Measurements from ENCODE around the gene NMT1.

NMT1 gene

DNA sequence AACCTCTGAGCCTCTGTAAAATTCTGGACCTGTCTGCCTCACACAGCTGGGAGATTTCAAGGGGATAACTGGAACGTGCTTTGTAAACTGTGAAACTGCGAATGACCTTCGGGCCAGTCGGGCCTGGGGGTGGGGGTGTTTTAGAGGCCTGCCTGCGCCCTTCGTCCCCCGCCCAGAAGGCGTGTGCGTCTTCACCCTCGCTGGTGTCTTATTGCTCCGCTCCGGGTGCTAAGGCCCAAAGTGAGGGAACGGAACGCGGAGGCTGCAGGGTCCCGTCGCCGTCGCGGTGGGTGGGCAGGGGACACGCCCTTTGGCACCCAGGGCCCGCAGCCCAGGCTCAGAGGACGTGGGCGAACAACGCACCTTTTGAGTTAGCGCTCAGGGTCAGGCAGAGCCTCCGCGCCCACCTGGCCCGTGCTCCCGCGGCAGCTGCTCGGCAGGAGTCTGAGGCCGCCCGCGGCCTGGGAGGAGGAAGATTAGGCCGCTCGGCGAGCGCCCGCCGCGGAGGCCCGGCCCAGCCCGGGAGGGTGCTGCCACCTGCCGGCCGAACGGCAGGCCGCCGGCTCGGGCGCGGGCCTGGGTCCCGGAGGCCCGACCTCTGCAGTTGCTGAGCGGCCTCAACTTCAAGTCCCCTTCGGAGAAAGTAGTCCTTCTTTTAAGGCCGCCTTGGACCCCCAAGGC is 39.4 kb upstream of the NMT1 start:
- peak overlapping the region; percentile 14 for H3K4me3 ChIP-seq (ENCODE audit: insufficient read depth, low read depth, low read length, poor library complexity, severe bottlenecking)

DNA sequence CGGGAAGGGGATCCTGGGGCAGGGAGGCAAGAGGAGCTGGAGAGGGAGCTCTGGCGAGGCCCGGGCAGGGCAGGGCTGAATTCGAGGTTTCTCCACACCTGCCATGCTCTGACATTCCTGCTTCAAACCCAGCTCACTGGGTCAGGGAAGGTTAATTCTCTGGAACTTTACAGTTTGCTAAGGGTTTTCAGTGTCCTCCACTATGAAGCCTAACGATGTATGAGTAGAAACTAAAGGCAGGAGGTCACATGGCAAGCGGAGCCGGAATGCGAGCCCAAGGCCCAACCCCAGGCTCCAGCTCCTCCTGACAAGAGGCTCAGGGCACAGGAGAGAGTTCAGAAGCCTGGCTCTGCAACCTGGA is 38.8 kb upstream of the NMT1 start:
- H3K4me3 ChIP-seq (ENCODE audit: insufficient read depth, low read depth, low read length, poor library complexity, severe bottlenecking): no peak overlapping the region
- peaks cover 38% of the 10 kb centered on the region for H3K27me3 ChIP-seq (replicated peaks; ENCODE audit: control insufficient read depth, insufficient read depth, low read length, poor library complexity, severe bottlenecking)
- DNase-seq: no peak
- H3K36me3 ChIP-seq (ENCODE audit: control insufficient read depth, insufficient read depth, low read length): no peaks in the 10 kb centered on the region
- no peak overlapping the region for H3K27ac ChIP-seq (ENCODE audit: insufficient read depth, low read length, poor library complexity, severe bottlenecking)
- H3K4me1 ChIP-seq (ENCODE audit: control insufficient read depth, insufficient read depth, low read length, poor library complexity, severe bottlenecking): peaks cover 13% of the 10 kb centered on the region
- no peaks in the 10 kb centered on the region for H3K9me3 ChIP-seq (ENCODE audit: control insufficient read depth, low read length)

More for the DNA sequence above, 39.4 kb upstream of the NMT1 start:
- no peaks in the 10 kb centered on the region for H3K9me3 ChIP-seq (ENCODE audit: control insufficient read depth, low read length)
- DNase-seq: peak; percentile 25 to 41 (median 37)
- H3K27me3 ChIP-seq (replicated peaks; ENCODE audit: control insufficient read depth, insufficient read depth, low read length, poor library complexity, severe bottlenecking): peaks cover 38% of the 10 kb centered on the region
- H3K4me1 ChIP-seq (ENCODE audit: control insufficient read depth, insufficient read depth, low read length, poor library complexity, severe bottlenecking): peaks cover 13% of the 10 kb centered on the region
- H3K36me3 ChIP-seq (ENCODE audit: control insufficient read depth, insufficient read depth, low read length): no peaks in the 10 kb centered on the region
- no peak overlapping the region for H3K27ac ChIP-seq (ENCODE audit: insufficient read depth, low read length, poor library complexity, severe bottlenecking)

DNA sequence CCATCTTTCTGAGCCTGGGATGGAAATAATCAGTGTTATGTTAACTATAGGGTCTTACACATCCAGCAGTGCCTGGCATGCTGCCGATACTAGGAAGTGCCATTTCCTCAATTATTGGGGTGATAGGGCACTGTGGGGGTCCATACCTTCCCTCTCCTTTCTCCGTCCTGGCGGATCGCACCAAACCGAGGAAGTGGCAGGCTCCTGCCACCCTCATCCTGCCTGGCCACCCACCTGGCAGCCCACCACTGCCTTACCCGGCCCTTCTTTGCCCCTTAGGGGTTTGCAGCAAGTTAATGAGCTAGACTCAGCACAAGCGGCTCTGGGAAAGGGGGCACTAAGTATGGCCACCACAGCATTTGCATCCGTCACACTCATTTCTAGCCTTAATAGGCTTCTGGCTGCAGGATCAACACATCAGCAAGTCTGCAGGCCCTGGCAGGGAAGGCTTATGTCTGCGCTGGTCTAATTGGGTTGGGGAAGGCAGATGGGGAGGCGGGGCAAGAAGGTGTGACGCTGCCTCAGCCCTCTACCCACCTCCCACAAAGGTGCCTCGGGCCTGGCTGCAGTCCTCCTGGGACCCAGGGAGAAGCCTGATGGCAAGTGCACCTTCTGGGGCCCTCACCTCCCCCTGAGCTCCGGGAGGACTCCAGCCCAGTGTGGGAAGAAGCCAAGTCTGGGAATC is 38.3 kb upstream of the NMT1 start:
- H3K4me3 ChIP-seq (ENCODE audit: insufficient read depth, low read depth, low read length, poor library complexity, severe bottlenecking): no peak overlapping the region
- H3K9me3 ChIP-seq (ENCODE audit: control insufficient read depth, low read length): no peaks in the 10 kb centered on the region
- DNase-seq: no peak
- peaks cover 13% of the 10 kb centered on the region for H3K4me1 ChIP-seq (ENCODE audit: control insufficient read depth, insufficient read depth, low read length, poor library complexity, severe bottlenecking)
- no peak overlapping the region for H3K27ac ChIP-seq (ENCODE audit: insufficient read depth, low read length, poor library complexity, severe bottlenecking)
- H3K36me3 ChIP-seq (ENCODE audit: control insufficient read depth, insufficient read depth, low read length): no peaks in the 10 kb centered on the region
- H3K27me3 ChIP-seq (replicated peaks; ENCODE audit: control insufficient read depth, insufficient read depth, low read length, poor library complexity, severe bottlenecking): peaks cover 38% of the 10 kb centered on the region

DNA sequence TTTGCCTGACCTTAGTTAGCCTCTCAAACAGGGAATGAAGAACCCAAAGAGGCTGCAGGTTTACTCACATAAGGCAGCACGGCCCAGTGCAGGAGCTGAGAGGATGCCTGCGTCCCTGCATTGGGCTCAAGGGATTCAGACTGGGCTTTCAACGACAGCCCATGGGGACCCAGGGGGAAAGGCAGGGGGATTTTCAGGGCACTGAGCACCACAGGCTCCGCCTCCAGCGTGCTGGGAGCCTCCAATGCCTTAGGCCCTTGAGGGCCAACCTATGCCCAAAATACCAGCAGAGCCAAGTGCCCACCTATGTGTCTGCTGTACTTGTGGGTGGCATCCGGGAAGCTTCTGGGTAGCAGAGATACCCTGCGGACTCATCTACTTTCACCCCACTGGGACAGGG is 32.0 kb upstream of the NMT1 start:
- no peaks in the 10 kb centered on the region for H3K27me3 ChIP-seq (replicated peaks; ENCODE audit: control insufficient read depth, insufficient read depth, low read length, poor library complexity, severe bottlenecking)
- H3K36me3 ChIP-seq (ENCODE audit: control insufficient read depth, insufficient read depth, low read length): peaks cover 41% of the 10 kb centered on the region
- no peak overlapping the region for H3K27ac ChIP-seq (ENCODE audit: insufficient read depth, low read length, poor library complexity, severe bottlenecking)
- no peaks in the 10 kb centered on the region for H3K4me1 ChIP-seq (ENCODE audit: control insufficient read depth, insufficient read depth, low read length, poor library complexity, severe bottlenecking)
- no peak for DNase-seq
- no peak overlapping the region for H3K4me3 ChIP-seq (ENCODE audit: insufficient read depth, low read depth, low read length, poor library complexity, severe bottlenecking)
- no peaks in the 10 kb centered on the region for H3K9me3 ChIP-seq (ENCODE audit: control insufficient read depth, low read length)

- no peak for DNase-seq
- Histone ChIP-seq H3K4me1 (ENCODE audit: control insufficient read depth, insufficient read depth, low read length, poor library complexity, severe bottlenecking) (no peaks in the 10 kb centered on the region), H3K4me3 (ENCODE audit: insufficient read depth, low read depth, low read length, poor library complexity, severe bottlenecking) (no peak overlapping the region), H3K9me3 (ENCODE audit: control insufficient read depth, low read length) (no peaks in the 10 kb centered on the region), H3K36me3 (ENCODE audit: control insufficient read depth, insufficient read depth, low read length) (peaks cover 49% of the 10 kb centered on the region), H3K27ac (ENCODE audit: insufficient read depth, low read length, poor library complexity, severe bottlenecking) (no peak overlapping the region), H3K27me3 (replicated peaks; ENCODE audit: control insufficient read depth, insufficient read depth, low read length, poor library complexity, severe bottlenecking) (no peaks in the 10 kb centered on the region)
Measured at GRCh38 chr17:45029758-45030423, 31.2 kb upstream of the NMT1 start.

DNA sequence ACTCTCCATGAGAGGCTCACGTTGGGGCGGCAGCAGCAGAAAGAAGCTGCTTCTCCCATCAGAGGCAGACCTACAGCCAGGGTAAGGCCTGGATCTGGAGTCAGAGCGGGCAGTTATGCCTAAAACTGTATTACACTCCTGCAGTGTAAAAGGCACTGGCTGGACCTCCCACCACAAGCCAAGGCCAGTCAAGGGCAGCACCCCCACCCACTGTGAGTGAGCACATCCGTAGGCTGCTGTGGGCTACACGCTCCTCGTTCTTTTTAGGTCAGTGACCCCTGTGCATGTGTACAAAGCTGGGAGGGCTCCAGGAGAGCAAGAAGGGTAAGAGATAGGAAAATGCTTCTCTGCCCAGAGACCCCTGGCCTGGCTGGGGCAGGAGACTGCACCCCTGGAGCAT is 30.4 kb upstream of the NMT1 start:
- no peak for DNase-seq
- no peaks in the 10 kb centered on the region for H3K9me3 ChIP-seq (ENCODE audit: control insufficient read depth, low read length)
- H3K27me3 ChIP-seq (replicated peaks; ENCODE audit: control insufficient read depth, insufficient read depth, low read length, poor library complexity, severe bottlenecking): no peaks in the 10 kb centered on the region
- no peak overlapping the region for H3K4me3 ChIP-seq (ENCODE audit: insufficient read depth, low read depth, low read length, poor library complexity, severe bottlenecking)
- H3K27ac ChIP-seq (ENCODE audit: insufficient read depth, low read length, poor library complexity, severe bottlenecking): no peak overlapping the region
- H3K36me3 ChIP-seq (ENCODE audit: control insufficient read depth, insufficient read depth, low read length): peaks cover 49% of the 10 kb centered on the region
- H3K4me1 ChIP-seq (ENCODE audit: control insufficient read depth, insufficient read depth, low read length, poor library complexity, severe bottlenecking): no peaks in the 10 kb centered on the region

DNA sequence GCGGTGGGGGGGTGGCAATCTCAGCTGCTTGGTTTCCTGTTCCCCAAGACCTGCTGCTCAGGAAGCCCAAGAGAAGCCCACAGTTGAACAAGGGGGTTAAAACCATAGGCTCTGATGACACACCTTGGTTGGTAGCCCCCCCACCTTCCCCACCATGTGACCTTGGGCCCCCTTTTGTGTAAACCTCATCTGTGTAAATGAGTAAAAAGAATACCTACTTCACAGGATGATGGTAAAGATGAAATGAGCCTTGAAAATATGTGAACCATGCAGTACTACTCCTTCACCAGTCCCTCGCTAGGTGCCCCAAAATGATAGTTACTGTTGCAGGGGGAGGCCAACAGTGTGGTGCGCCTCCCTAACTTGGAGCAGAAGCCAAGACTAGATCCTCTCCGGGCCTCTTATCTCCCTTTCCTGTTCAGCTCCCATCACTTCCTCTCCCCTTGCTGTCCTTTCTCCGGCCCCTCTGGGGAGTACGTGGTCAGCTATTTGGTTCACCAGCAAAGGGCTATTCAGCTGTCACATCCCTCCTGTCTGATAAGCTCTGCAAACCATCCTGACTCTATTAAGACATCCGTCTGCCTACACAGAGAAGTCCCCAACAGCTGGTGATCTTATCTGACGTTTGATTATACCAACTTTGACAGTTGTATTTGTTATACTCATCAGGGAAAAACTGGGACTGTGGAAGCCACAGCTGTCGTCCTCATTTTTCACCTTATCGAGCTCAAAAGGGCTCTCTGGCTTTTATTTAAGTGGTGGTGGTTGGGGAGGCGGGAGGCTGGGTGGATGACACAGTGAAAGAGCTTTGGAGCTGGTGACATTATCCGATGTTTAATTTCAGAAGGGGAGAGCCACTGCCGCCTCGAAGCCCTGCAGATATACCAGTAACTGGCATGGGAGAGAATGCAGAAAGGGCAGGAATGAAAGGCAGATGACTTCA is 29.6 kb upstream of the NMT1 start:
- no peak overlapping the region for H3K27ac ChIP-seq (ENCODE audit: insufficient read depth, low read length, poor library complexity, severe bottlenecking)
- H3K4me3 ChIP-seq (ENCODE audit: insufficient read depth, low read depth, low read length, poor library complexity, severe bottlenecking): no peak overlapping the region
- H3K36me3 ChIP-seq (ENCODE audit: control insufficient read depth, insufficient read depth, low read length): peaks cover 49% of the 10 kb centered on the region

DNA sequence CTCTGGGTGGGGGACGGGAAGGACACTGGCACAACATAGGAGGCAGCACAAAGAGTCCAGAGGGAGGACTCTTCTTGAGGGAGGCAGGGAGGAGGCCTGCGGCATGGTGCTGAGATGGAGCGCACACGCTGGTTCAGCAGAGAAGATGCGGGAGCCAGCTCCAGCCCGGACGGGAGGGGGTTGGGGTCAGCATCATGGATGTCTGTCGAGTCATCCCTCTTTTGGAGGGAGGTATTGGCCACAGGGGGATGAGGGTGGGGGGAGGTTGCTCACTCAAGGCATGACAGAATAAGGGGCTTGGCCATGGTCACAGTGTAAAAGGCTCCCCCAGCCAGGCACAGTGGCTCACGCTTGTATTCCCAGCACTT is 29.0 kb upstream of the NMT1 start:
- Histone ChIP-seq H3K36me3 (ENCODE audit: control insufficient read depth, insufficient read depth, low read length) (peaks cover 49% of the 10 kb centered on the region), H3K27me3 (replicated peaks; ENCODE audit: control insufficient read depth, insufficient read depth, low read length, poor library complexity, severe bottlenecking) (no peaks in the 10 kb centered on the region), H3K27ac (ENCODE audit: insufficient read depth, low read length, poor library complexity, severe bottlenecking) (no peak overlapping the region), H3K4me3 (ENCODE audit: insufficient read depth, low read depth, low read length, poor library complexity, severe bottlenecking) (no peak overlapping the region), H3K4me1 (ENCODE audit: control insufficient read depth, insufficient read depth, low read length, poor library complexity, severe bottlenecking) (no peaks in the 10 kb centered on the region), H3K9me3 (ENCODE audit: control insufficient read depth, low read length) (no peaks in the 10 kb centered on the region)
- DNase-seq: no peak

More for the DNA sequence above, 29.6 kb upstream of the NMT1 start:
- no peaks in the 10 kb centered on the region for H3K4me1 ChIP-seq (ENCODE audit: control insufficient read depth, insufficient read depth, low read length, poor library complexity, severe bottlenecking)
- H3K9me3 ChIP-seq (ENCODE audit: control insufficient read depth, low read length): no peaks in the 10 kb centered on the region
- H3K27me3 ChIP-seq (replicated peaks; ENCODE audit: control insufficient read depth, insufficient read depth, low read length, poor library complexity, severe bottlenecking): no peaks in the 10 kb centered on the region
- no peak for DNase-seq

DNA sequence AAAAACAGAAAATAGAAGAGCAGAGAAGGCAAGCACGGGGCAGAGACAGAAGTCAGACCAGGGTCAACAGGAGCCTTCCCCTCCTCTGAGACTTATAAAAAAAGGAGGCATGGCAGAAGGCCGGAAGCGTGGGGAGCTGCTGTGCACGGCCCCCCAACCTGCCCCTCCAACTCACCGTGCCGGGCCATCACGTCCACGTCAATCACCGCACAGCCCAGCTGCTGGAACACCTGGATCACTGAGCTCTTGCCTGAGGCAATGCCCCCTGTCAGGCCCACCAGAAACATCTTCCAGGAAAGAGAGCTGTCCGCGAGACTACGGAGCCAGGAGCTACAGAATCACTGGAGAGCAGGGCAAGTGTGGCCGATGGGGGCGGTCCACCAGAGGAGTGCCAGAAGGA is 26.5 kb upstream of the NMT1 start:
- no peaks in the 10 kb centered on the region for H3K9me3 ChIP-seq (ENCODE audit: control insufficient read depth, low read length)
- peaks cover 46% of the 10 kb centered on the region for H3K36me3 ChIP-seq (ENCODE audit: control insufficient read depth, insufficient read depth, low read length)

More for the DNA sequence above, 26.5 kb upstream of the NMT1 start:
- Histone ChIP-seq H3K4me1 (ENCODE audit: control insufficient read depth, insufficient read depth, low read length, poor library complexity, severe bottlenecking) (no peaks in the 10 kb centered on the region), H3K27ac (ENCODE audit: insufficient read depth, low read length, poor library complexity, severe bottlenecking) (no peak overlapping the region), H3K27me3 (replicated peaks; ENCODE audit: control insufficient read depth, insufficient read depth, low read length, poor library complexity, severe bottlenecking) (no peaks in the 10 kb centered on the region), H3K4me3 (ENCODE audit: insufficient read depth, low read depth, low read length, poor library complexity, severe bottlenecking) (no peak overlapping the region)
- DNase-seq: no peak
